ENCODE data around the gene YEATS2. TPM values are rescaled to one million over a fixed set of nuclear protein-coding genes. Genes with fewer than 3 reads are reported as not detected.
A peak's percentile ranks its signal among the peaks of the same experiment; 100 is the strongest.

YEATS2 gene
- polyA plus RNA-seq, 1 experiment, result 35.5 TPM

- POLR2A ChIA-PET, result no interaction called here
- no peak for TF ChIP-seq CTCF (IDR thresholded peaks at IDR 0.05; ENCODE audit: insufficient read depth, low read depth, low read length)
- no peak for DNase-seq (ENCODE audit: low read depth)
- Histone ChIP-seq H3K27me3 (ENCODE audit: control insufficient read depth, insufficient read depth, low read length) (no peaks in the 10 kb centered on the region), H3K4me3 (ENCODE audit: low read depth, low read length) (no peak overlapping the region), H3K36me3 (ENCODE audit: control insufficient read depth, insufficient read depth, low read length) (no peaks in the 10 kb centered on the region; the same call in none of the 2 replicates)
- CTCF ChIA-PET, result no interaction called here
Measured at GRCh38 chr3:183818706-183819624, 121.4 kb downstream of the YEATS2 start.

- DNase-seq (ENCODE audit: low read depth), result no peak
- no peaks in the 10 kb centered on the region for H3K27me3 ChIP-seq (ENCODE audit: control insufficient read depth, insufficient read depth, low read length)
- ChIA-PET POLR2A (no interaction called here), CTCF (no interaction called here)
- TF ChIP-seq CTCF (IDR thresholded peaks at IDR 0.05; ENCODE audit: insufficient read depth, low read depth, low read length), result no peak
- no peak overlapping the region for H3K4me3 ChIP-seq (ENCODE audit: low read depth, low read length)
- H3K36me3 ChIP-seq (ENCODE audit: control insufficient read depth, insufficient read depth, low read length), result no peaks in the 10 kb centered on the region; the same call in none of the 2 replicates
Measured at GRCh38 chr3:183819831-183820230, 122.2 kb downstream of the YEATS2 start.

- POLR2A ChIA-PET, result no interaction called here
- no peaks in the 10 kb centered on the region for H3K27me3 ChIP-seq (ENCODE audit: control insufficient read depth, insufficient read depth, low read length)
- no peak for TF ChIP-seq CTCF (IDR thresholded peaks at IDR 0.05; ENCODE audit: insufficient read depth, low read depth, low read length)
- no peak for DNase-seq (ENCODE audit: low read depth)
- H3K36me3 ChIP-seq (ENCODE audit: control insufficient read depth, insufficient read depth, low read length), result no peaks in the 10 kb centered on the region; the same call in 1 of the 2 replicates
- CTCF ChIA-PET, result interaction anchor here (1.2 to 1.9 kb wide), 2 partner anchors 62 to 466 kb away, joined by 4 to 5 read pairs; partner anchors contain the start of gene PARL
- no peak overlapping the region for H3K4me3 ChIP-seq (ENCODE audit: low read depth, low read length)
Measured at GRCh38 chr3:183822631-183823030, 125.0 kb downstream of the YEATS2 start.

DNA sequence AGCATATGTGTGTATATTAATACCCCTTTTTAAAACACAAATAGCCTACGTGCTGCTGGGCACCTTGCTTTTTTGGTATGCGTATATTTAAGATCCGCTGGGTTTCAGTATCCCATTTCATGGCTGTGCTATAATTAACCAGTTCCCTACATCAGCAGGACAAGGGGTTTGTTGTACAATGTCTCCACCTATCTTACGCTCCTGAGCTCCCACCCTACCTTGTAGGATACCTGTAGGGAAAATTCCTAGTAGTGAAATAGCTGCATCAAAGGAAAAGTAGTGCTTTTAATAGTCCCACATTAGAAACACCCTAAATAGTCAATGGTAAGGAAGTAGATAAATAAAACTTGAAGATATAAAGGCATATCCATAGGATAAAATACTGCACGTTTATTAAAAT is 126.4 kb downstream of the YEATS2 start:
- no peak for TF ChIP-seq CTCF (IDR thresholded peaks at IDR 0.05; ENCODE audit: insufficient read depth, low read depth, low read length)
- H3K27me3 ChIP-seq (ENCODE audit: control insufficient read depth, insufficient read depth, low read length), result no peaks in the 10 kb centered on the region
- no peak for DNase-seq (ENCODE audit: low read depth)
- CTCF ChIA-PET, result interaction anchor here (4.3 kb wide), 1 partner anchor 61 kb away, joined by 24 read pairs; the partner anchor contains the start of gene PARL
- no peak overlapping the region for H3K4me3 ChIP-seq (ENCODE audit: low read depth, low read length)
- POLR2A ChIA-PET, result interaction anchor here (0.7 kb wide), 1 partner anchor 58 kb away, joined by 4 read pairs; no protein-coding TSS in a partner anchor
- peaks cover 1% of the 10 kb centered on the region; the same call in 1 of the 2 replicates for H3K36me3 ChIP-seq (ENCODE audit: control insufficient read depth, insufficient read depth, low read length)

DNA sequence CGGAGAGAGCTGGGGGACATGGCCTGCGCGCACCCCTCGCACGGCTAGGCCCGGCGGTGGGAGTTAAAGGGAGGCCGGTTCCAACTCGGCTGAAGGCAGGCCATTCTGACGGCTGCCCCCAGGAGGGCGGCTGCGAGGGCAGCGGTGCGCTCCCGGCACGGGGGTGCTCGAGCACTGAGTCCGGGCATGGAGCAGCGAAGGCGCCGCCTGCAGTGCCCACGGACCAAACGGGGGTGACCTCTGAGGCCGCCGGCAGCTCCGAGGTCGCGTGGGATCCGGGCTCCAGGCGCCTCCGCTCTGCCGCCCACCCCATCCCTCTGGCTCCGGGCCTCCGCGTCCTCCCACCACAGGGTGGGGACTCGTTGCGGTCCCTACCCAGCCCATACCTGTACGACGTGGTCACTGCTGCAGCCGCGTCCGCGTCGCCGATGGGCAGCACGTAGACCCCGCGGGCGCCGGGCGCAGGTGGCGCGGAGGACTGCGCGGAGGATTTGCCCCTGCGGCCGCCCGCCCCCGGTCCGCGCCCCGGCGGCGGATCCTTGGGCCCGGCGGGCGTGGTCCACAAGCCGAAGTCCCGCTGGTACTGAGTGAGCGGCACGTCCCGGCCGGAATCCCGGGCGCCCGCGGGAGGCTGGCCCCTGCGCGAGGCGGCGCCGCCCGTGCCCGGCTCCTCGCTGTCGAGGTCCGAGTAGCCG is 127.3 kb downstream of the YEATS2 start:
- Histone ChIP-seq H3K4me3 (ENCODE audit: low read depth, low read length) (peak overlapping the region; percentile 67), H3K27me3 (ENCODE audit: control insufficient read depth, insufficient read depth, low read length) (no peaks in the 10 kb centered on the region), H3K36me3 (ENCODE audit: control insufficient read depth, insufficient read depth, low read length) (peaks cover 1% of the 10 kb centered on the region; the same call in 1 of the 2 replicates)
- peak; percentile 16; the same call in 1 of the 2 replicates for TF ChIP-seq CTCF (IDR thresholded peaks at IDR 0.05; ENCODE audit: insufficient read depth, low read depth, low read length)
- POLR2A ChIA-PET, result no interaction called here
- CTCF ChIA-PET, result interaction anchor here (0.9 to 4.3 kb wide), 3 partner anchors 18 to 60 kb away, joined by 3 to 24 read pairs (median 4); partner anchors contain the start of gene PARL
- DNase-seq (ENCODE audit: low read depth), result no peak

Measured in BJ (cell line).